Activated CD8-positive, alpha-beta memory T cell treated with anti-CD3 and anti-CD28 coated beads for 48 hours (primary cell): ENCODE results near the gene NDUFV1.

ENCODE experiments used
- DNase-seq, 3 experiments: peaks; one replicate each; pipeline ENCODE4 v3.0.0-alpha.2; 2020; ENCODE audit warnings: low read depth in 2 of 3, low spot score in 2 of 3

NDUFV1 gene

GRCh38 chr11:67639438-67639859 is 32.7 kb downstream of the NDUFV1 start, which contains the start of gene TBX10:
Gene TBX10 (minus strand): TSS chr11:67639763. CDS start chr11:67639472, 291 bp downstream.
- no peak for DNase-seq

DNA sequence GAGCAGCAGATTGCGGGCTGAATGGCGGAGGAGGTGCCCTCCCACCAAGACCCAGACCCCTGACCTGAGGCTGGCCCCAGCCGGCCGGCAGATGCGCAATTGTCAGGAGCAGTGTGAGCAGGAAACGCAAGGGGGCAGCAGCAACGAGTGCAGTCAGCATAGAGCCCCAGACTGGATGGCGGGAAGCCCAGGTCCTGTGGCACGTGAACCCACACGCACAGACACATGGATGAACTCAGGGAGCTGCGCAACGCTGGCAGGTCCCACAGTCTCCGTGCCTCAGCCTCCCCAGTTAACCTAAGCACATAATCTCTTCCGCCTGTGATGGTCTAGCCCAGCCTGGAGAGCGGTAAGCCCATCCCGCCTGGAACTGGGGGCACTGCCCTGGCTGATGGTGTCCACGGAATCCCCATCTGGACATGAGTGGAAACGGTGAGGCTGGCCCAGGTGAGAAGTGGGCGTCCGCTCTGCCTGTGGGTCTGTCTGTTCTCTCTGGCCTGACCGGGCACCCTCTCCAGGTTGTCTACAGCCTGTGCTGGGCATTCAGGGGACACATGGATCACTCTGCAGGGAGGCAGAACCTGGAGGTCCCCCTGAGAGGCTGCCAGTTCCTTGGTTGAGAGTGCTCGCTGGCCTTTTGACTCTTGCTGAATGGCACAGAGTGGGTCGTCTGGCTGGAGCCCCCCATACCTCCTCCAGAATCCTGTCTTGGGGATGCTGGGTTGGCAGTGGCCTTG is 33.5 kb downstream of the NDUFV1 start:
- no peak for DNase-seq

DNA sequence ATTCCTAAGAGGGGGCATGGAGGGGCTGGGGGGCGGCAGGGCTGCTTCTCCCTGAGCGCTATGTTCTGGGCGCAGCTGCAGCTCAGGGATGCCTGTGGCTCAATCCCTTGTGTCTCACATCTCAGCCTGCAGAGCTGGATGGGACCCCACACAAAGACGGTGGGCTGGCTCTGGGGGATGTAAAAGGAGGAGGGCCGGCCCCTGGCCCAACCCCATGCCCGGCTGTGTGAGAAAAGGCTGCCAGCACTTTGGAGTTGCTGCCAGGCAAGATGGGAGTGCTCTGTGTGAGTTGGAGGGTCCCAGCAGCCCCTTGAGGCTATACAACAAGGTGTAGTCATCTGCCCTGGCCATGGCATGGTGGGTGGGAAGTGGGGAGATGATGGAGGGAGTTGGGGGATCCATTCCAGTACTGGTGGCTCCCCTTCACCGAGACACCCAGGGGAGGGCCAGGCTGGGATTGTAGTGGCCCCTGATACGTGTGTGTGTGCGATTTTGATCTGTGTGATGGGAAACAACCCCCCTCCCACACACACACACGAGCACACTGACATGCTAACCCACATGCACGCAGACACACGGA is 34.1 kb downstream of the NDUFV1 start:
- no peak for DNase-seq

DNA sequence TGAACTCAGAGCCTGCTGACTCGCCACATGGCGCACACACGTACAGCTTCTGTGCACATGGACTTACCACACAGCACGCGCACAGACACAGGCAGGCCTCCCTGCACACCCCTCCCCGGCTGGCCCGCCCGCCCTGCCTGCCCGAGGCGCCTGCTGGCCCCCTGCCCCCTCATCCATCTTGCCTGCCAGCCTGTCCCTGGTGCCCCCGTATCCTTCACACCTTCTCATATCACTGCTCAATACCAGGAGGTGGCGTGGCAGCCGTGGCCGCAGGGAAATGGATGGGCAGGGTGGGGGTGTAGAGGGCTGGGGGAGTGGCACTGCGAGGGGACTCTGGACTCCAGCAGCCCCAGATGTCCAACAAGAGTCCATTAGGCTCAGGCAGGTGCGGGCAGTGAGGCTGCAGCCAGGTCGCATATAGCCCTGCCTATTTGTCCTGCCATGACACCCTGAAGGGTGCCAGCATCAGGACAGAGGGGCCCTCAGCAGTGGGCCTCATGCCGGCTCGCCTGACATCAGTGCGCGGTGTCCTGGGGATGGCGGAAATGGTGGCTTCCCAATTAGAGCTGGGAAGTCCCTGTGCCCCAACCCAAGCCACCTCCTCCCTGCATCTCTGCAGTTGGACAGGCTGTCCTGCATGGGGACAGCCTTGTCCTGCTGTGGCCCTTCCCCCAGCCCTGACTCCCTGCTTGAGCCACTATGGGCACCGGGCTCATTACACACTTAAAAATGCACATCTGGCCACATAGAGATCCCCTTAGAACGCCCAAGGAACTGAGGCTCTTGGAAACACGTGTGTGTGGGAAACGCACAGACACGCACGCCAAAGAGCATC is 34.8 kb downstream of the NDUFV1 start:
- no peak for DNase-seq

DNA sequence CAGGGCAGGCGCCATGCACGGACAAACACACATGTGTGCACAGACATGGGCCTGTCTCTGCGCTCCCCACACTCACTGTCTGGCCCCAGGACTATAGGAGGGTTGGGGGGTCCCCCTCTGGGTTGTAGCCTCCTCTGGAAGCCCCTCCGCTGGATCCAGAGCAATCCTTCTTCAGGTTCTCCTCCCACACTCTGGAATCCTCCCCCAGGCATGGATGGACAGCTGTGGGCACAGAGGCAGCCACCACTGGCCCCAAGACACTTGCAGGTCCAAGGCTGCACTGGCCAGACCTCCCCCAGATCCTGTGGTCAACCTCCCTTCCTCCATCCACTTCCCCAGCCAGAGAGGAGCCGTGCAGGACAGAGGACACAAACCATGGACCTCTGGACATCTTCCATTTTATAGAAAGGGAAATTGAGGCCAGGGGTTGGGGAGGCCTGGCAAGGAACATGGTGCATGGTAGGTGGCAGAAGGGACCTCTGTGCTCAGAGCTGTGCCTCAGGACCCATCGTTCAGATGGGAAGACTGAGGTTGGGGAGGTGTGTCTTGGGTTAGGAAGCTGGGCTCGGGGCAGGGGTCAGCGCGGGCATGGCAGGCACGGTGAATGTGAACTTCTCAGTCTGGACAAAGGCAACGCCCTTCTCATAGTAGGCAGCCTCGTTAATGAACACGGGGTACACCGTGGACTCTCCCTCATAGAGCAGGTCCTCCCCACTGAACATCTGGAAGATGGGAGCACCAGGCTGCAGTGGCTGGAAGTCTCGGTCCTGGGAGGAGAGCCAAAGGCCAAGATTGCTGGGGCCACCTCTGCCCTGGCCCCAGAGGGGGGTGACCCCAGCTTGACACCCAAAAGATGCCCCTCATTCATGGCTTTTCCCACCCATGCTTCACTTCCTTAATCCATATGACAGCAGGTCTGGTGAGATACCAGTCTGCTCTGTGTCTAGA is 35.7 kb downstream of the NDUFV1 start:
- no peak for DNase-seq

DNA sequence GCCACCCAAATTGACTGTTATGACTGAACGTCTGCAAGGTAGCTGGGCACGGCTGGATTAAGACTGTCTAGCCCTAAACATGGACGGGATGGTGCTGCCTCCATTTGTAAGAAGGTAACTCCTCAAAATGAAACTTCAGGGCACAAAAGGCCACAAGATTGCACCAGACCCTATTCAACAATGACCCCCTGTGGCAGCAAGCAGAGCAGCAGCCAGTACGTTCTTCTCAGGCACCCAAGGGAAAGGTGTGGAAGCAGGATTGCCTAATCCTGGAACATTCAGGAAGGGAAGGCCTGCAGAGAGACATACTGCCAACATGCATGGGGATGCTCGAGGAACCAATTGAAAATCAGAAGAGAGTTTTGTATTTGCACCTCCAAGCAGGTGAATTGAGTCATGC is 37.3 kb downstream of the NDUFV1 start:
- DNase-seq = no peak

GRCh38 chr11:67644472-67645418 is 38.0 kb downstream of the NDUFV1 start:
- no peak for DNase-seq

DNA sequence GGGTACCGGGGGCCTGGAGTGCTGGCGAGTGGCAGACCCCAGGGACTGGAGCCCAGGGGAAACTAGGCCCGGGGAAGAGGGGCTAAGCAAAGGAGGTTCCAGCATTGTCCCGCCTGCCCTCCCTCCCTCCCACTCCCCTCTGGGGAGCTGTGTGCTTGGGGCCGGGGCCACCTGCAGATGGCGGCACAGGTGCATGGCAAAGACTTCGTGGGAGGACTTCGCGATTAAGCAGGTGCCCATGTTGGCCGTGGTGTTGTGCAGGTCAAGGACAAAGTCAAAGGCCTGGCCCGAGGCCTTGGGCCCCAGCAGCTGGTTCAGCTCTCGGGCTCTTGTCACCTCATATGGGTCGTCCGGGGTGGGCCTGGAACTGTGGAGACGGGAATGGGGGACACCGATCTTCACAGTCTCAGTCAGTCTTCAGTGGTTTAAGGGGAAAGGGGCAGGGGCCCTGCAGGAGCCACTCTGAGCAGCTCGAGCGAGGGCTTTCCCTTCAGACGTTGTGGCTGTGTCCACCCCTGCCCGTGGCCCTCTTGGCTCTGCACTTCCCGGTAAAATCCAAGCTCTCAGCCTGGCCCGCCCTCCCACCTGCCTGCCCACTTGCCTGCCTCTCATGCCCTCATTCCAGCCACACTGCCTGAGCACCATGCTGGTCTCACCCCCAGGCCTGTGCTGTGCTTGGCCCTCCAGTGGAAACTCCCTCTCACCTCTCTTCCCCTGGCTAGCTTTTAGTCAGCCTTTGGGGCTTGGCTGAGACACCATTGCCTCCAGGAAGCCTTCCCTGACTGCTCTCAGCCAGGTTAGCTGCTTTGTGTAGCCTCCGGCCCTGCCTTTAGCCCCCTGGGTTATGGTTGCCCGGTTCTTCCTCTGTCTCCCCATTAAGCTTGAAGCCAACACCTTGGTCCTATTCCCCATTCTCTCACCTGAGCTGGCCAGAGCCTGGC is 39.1 kb downstream of the NDUFV1 start:
- no peak for DNase-seq

DNA sequence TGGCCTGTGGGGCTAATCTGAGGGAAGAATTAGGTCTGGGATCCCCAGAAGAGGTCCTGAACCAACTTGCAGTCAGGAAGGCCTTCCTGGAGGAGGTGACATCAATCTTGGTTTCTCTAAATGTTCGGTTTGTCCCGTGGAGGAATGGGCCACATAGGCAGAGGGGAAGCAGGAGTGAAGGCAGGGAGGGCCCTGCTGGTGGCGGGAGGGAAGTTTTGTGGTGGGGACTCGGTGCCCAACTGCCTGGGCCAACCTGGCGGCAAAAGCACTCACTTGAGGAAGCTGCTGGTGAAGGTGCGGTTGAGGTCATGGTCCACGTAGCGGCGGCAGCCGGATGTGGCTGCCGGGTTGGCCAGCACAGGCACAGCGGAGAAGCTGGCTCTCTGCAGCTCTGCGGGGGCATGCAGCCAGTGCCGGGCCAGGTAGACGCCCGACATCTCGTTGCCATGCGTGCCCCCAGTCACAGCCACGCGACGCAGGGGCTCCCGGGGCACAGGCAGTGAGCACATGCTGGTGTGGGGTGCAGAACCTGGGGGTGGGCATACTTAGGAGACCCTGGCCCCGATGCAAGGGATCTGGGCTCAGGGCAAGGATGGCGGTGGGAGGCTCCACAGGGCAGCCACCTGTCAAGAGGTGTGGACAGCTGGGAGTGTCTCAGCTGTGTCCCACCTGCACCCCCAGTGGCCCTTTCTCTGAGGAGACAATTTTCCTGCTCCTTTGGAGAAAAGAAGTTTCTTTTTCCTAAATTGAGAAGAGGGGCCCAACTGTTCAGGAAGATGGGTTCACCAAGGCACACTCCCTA is 40.0 kb downstream of the NDUFV1 start:
- DNase-seq = no peak

GRCh38 chr11:67647471-67647870 is 40.7 kb downstream of the NDUFV1 start:
- DNase-seq = no peak

DNA sequence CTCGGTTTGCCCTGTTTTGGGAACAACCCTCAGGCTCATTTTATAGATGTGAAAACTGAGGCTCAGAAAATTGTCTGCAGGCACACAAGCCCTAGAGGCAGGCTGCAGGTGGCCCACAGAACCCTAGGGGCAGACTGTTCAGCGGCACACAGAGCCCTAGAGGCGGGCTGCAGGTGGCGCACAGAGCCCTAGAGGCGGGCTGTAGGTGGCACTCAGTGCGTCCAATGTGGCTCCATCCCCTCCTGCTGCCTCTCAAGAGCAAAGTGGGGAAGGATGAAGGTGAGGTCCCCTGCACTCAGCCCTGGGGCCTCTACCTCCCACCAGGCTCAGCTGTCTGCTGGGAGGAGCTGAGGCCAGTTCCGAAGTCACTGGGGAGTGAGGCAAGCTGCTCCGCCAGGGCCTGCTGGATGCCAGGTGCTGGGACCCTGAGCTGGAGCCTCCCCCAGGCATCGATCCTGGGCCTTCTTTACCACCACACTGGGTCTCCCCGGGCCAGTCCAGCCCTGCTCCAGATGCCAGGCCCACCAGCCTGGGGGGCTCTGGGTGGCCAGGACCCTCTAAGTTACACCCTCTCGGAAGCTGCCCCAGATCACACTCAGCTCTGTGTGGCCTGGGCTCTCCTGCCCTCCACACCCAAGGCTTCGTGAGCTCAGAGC is 41.5 kb downstream of the NDUFV1 start:
- no peak for DNase-seq

GRCh38 chr11:67648796-67649613 is 42.3 kb downstream of the NDUFV1 start:
- no peak for DNase-seq

GRCh38 chr11:67649634-67650510 is 43.1 kb downstream of the NDUFV1 start:
- no peak for DNase-seq

- no peak for DNase-seq
These were observed 45.4 kb downstream of the NDUFV1 start for GRCh38 chr11:67651976-67652781.
